GM18909 (cell line): ENCODE data around the gene RAP1A.

ENCODE experiments used
- ATAC-seq: cut with Tn5 transposase; IDR thresholded peaks from one replicate; pipeline ENCODE4 v1.9.1; 2021; ENCODE audit warnings: mild to moderate bottlenecking; ENCODE audit not compliant: unreplicated experiment, poor library complexity

RAP1A gene

DNA sequence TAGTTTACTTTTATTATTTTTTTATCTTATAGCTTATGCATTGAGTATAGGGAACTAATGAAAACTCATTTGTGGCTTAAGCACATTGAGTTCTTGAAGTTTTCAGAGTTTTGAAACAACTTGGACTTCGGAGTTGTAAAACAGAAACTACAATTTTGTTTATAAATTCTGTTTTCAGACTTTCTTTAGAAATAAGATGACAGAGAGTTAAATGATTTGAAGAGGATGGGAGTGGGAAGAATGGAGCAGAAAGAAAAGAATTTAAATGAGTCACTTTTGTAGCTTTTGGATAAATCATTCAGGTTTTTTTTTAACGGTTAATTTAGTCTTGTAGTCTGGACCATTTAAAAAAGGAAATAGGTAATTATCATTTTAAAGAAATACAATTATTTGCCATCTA, 87.3 kb downstream of the RAP1A start:
- ATAC-seq: no peak

DNA sequence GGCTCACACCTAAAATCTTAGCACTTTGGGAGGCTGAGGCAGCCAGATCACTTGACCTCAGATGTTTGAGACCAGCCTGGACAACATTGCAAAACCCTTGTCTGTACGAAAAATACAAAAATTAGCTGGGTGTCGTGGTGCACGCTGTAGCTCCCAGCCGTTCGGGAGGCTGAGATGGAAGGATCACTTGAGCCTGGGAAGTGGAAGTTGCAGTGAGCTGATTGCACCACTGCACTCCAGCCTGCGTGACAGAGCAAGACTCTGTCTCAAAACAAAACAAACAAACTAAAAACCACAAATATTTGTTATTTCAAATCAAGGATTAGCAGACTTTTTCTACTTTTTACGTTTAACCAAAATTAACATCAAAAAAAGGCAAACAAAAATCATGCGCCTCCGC, 88.3 kb downstream of the RAP1A start:
- no peak for ATAC-seq

DNA sequence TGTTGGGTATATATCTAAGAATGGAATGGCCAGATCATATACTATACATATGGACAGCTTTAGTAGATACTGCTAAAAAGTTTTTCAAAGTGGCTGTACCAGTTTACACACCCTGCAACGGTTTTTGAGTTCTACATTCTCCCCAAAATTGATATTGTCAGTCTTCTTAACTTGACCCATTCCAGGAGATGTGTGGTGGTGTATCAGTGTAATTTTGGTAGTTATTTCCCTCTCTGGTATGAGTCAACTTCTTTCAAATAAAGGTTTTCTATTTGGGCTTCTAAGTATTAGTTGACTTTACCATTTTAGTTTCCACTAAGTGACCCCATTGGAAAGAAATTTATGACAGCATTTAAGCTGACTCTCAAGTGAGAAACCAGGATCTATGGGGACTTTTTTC, 90.4 kb downstream of the RAP1A start:
- ATAC-seq: no peak

DNA sequence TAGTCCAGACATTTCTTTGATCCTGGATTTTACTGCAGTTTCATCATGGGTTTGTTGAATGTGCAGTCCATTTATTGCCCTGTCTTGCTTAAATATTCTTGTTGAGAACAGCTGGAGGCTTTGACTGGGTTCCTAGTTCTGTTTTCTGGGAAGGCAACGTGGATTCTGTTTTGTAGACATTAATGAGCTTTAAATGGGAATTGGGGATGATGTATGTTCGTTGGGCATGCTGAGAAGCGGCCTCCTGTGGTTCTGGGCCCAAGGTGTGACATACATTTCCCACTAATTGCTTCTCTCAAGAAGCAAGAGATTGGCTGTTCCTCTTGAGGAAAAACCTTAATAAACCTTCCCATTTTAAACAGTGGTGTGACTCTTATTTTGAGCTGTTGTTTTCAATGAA, 96.7 kb downstream of the RAP1A start:
- ATAC-seq: no peak

DNA sequence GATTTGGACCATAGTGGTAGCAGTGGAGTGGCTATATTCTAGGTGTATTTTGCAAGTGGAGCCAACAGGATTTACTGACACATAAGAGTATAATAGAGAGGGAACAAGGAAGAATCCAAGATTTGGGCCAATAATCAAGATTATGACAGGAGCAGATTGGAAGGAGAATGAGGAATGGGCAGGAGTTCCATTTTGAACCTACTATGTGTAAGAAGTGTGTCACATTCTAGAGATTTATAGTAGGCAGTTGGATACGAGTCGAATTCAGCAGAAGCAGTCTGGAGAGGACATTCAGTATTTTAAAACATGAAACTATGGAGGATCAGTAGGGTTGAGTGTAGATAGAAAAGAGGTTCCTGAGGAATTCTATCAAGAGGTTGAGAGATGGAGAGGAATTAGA, 97.9 kb downstream of the RAP1A start:
- ATAC-seq: no peak

DNA sequence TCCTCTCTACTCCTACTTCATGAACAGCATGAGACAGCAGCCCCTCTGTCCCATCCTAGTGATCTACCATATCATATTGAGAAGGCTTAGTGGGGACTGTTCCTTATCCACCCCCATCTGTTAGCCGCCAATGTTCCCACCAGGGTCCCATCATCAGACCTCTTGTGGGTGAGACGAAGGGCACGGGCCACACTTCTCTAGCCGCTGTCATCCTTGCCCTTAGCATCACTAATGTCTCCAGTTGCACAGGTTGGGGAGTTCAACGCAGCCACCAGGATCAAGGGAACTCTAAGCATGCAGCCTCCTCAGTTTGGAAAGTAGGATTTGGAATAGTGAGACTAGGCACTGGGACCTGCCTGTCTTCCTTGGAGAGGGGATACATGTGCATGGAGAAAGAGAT, 99.5 kb downstream of the RAP1A start:
- no peak for ATAC-seq

DNA sequence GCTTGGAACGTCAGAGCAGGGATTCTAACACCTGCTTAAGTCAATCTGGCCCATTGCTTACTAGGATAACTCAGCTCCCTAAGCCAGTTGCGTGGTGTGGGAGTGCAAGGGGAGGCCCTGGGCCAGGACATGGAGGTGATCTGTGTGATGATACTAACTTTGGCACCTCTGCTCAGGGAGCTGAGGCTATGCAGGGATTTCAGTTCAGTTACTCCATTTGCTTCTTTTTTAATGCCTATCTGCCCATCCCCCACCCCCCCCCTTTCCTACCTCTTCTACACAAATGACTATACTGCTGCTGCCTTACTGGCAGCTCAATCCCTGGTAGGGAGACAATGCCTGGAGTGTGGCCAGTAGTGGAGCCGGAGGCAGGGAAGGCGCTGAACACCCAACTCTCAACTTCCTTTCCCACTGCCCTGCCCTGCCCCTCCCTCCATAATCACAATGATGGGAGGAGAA, 100.1 kb downstream of the RAP1A start:
- no peak for ATAC-seq

DNA sequence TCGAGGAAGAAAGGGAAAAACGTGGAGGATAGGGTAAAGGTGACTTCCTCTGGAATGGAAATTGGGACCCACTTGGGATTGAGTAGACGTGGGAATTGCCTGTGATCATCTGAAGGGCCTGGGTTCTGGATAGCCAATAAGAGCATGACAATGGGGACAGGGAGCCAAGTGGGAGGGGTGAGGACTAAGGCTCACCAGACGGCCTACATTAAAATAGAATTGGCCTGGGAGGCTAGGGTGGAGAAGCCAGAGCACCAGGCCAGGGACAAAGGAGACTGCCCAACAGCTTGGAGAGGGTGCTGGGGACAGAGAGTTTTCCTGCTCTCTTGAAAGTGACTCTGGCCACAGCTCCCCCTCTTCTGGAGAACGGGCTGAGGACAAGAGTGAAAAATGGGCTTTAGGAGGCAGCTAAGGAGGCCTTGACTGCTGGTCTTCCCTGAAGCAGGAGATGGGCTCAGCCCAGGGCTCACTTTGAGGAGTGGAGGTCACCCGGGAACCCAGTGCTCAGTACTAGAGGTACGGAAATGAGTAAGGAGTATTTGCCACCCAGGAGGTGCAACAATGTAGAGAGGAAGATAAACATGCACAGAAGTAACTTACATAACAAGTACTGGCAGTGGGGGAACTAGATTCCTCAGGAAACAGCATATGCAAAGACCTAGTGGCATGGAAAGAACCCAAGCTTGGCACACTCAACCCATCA, 100.8 kb downstream of the RAP1A start:
- no peak for ATAC-seq

DNA sequence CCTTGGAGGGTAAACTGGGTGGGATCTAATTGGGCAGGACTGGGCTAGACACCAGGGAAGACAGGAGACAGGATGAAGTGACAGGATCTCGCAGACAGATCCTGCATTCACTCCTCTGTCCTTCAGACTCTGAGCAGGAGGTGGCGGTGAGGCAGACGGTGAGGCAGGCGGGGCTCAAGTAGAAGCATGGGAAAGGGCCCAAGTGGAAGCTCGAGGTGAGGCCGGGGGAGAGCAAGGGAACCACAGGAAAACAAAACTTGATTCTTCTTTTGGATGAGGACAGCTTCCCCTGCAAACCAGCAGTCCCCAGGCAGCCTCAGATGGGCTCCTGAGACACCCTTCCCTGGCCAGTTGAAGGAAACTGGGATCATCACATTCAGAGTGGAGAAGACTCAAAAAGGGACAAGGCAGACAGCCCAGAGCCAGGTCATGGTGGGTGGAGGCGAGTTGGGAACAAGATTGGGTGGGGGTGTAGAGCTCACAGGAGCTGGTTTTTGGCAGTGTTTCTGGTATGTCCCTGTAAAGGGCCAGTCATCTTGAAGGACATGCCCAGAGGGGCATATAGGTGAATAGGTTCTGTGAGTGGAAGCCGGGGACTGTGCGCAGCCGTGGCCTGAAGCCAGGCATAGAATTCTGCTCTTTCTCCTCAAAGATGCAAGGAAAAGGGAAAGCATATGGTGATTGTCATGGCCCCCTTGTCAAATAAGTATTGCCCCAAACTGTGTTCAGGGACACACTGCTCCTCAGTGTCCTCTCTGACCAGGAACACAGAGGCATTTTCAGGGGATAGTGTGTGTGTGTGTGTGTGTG, 101.6 kb downstream of the RAP1A start:
- ATAC-seq: no peak

DNA sequence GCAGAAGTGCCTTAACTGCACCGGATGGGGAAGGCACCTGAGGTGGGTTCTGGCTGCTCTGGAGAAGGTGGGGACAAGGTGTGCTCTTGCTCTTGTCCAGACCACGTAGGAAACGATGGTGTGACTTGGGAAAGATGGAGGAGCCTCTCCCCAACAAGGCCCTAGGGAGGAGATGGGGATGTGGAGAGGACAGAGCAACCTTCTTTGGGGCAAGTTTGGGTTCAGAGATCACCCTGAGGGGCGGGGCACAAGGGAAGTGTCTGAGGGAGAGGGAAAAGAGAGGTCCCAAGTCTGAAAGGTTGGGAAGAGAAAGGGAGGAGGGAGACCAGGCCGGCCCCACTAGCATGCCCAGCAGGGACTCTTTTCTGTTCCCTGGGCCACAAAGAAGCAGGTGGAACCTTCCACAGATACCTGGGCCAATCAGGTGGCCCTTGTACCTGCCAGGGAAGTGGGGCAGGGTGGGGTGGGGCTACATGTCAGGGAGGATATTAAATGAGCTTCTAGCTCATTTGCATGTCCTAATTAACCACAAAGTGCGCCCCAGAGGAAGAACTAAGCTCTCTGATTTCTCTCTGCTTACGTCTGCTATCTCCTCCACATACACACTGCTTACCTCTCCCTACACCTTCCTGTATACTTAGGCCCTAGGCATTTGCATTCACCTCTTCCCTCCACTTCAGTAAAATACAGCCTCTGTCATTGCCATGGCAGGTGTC, 103.7 kb downstream of the RAP1A start:
- no peak for ATAC-seq

DNA sequence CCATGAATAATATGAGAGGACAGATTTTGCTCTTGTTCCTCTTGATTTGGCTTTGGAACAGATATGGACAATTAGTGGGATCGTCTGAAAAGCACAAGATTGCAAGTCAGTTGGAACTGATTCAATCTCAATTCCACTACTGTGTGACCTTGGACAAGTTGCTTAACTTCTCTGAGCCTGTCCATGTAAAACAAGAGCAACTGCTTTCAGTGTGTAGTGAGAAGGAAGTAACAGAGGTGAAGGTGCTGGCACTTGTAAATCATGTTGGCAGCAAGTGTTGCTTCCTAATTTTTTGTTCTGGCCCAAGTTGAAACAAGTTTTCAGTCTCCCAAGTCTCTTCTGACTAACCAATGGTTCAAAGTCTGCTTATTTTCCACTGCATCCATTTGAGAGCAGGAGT, 104.3 kb downstream of the RAP1A start:
- ATAC-seq: no peak

DNA sequence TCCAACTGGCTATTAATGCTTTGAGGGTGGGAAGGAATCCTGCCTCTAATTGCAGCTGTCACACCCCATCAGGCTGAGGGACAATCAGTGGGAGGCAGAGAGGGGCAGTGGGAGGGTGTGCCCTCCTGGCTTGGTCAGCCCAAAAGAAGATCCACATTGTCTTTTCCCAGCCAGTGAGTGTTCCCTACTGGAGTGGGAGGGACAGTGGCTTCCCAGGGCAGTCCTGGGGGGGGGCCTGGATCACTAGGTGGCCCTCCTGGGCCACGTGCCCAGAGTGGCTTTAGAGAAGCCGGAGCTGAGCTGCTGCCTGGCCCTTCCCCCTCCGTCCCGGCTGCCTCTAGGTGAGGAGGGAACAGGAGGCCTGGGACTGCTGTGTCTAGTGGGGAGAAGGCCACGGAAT, 105.6 kb downstream of the RAP1A start:
- ATAC-seq: no peak

DNA sequence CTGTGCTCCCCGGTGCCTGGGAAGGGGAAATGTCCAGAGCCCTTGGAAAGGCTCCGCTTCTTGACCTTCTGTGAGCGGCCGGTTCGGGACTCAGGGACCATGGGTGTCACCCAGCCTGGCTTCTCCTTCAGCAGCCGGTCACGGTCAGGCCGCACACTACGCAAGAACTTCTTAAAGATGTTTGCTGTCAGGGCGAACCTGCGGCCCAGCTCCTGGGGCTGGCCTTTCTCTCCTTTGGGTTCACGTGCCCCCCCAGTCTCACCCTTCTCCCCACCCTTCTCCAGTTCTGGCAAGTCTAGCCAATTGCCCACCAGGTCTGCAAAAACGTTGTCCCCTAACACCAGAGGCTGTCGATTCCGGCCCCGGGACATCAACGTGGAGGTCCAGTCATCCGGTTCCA, 107.5 kb downstream of the RAP1A start:
- ATAC-seq: no peak

DNA sequence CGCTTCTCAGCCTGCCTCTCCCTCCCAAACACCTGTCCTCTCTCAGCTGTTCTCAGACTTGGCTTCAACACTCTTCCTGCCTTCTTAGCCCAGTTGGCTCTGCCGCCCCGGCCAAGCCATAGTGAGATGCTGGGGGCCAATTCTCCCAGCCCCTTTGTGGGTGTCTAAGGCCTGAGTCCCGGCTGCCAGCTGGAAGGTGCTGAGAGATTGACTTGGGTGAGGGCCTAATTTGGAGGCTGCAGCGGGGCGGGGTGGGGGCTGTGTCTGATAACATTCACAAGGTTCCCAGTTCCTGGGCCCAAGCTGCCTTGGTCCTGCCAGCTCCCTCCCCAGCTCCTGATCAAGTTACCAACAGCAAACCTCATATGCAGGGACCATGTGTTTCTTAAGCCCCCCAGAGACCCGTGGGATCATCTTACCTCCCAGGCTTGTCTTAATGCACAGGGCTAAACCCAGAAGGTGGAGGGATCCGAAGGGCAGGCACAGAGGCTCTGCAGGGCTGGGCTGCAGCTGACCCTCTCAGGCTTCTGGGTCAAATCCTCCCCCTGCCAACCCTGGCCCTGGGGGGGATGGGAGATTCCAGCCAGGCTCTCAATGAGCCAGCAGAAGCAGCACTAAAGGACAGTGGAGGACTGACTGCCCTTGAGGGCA, 109.8 kb downstream of the RAP1A start:
- no peak for ATAC-seq

DNA sequence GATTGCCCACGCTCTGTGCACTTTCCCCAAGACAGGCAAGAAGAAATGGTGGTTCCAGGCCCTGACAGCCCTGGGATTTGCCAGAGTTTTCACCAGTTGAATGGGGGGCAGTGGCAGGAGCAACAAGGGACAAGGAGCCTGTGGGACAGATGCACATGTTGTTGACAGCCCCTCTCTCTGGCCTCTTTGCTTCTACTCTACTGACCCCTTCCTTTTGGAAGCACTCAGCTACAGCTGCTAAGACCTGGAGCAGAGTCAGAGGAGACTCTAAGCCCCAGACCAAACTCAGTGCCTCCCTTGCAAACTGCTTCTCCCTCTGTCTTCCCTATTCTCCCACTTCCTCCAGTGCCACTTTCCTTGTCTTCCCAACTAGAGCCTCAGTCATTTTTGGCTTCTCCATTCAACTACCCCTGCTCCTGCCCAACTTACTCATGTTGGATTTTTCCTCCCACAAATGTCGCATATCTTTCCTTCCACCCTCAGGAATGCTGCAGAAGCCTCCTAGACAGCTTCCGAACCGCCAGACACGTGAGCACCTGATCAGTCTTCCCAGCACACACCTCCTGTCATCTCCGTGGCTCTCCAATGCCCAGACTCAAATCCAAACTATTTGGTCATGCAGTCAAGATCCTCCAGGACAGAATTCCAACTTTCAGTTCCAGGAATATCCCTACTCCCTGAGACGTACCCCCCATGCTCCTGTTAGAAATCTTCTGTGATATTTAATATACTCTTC, 110.5 kb downstream of the RAP1A start:
- ATAC-seq: no peak

DNA sequence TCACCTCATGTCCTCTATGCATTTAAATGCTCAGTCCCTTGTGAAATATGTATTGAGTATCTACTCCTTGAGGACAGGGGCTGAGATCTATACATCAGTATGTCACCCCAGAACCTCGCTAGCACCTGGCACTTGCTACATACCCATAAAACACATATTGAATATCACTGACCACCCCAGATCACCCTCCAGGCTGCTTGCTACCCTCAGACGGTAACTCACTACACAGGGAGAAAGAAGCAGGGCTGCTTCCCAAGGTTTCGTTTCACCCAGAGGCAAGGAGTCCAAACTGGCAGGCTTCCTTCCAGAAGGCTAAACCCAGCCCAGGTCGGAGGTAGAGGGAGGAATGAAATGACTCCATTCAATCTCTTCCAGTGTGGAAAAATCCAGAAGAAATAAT, 111.1 kb downstream of the RAP1A start:
- no peak for ATAC-seq

DNA sequence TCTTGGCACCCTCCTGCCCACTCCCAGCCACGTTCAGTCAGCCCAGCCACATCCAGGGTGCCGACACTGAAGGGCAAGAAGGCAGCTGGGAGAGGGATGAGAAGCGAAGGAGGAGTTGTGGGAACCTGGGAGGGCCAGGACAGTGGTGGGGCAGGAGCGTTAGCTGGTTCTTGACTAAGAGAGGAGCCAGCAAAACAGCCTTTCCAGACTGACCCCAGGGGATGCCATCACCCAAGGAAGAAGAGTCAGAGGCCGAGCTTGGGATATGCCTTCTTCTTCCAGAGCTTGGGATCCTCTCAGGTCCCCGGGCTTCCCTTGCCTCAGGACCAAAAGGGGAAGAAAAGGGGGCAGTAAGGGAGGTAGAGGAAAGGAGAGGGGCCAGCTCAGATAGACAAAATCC, 112.4 kb downstream of the RAP1A start:
- ATAC-seq: no peak

DNA sequence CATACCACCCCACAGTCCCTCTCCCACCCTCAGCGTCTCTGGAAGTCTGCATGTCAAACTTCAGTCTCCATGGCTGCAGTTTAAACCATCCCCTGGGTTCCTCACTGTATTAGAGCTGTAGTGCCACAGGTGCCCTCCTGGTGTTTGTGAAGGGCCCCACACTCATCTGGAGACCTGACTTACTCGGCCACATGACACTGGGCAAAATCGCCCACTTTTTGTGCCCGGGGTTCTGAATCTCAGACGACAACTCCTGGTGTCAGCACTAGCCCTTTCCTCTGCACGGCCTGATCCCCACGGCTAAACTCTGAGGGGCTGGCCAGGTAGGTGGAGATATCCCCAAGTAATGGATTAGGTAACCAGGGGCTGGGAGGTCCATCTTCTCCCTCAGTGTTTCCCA, 113.1 kb downstream of the RAP1A start:
- no peak for ATAC-seq

DNA sequence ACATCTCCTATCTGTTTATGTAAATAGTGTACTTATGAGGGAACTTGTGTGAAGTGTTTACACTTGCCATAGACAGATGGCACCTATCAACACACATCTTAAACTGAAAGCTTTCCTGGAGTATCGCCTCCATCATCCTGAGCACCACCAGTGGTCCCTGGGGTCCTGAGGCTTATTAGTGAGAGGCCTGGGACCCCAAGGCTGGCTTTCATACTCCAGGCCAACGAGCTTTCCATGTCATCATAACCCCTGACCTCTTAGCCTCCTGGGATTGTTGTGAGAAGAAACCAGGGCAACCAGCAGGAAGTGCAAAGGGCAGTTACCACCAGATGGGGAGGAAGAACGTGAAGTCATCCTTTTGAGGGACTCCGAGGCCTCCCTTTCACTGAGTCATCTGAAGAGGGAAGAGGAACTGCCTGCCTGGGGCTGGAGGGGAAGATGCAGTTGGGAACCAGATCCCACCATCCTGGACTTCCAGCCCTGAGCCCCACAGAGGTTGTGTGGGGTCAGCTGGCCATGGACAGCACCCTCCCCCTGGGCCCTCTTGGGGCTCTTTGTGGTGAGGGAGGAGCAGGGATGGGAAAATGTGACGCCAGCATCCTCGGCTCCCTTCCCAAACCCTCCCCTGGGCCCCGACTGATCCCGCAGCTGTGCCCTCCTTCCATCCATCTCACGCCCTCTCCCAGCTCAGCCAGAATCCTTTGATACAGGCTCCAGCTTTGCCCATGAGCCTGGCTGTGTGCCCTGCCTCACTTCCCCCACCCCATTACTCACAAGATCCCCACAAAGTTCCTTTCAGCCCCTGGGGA, 113.8 kb downstream of the RAP1A start:
- no peak for ATAC-seq
